Fibroblast of skin of scalp (primary cell): Measurements from ENCODE around the gene RAD51B.

Source experiments
- DNase-seq: peaks from one replicate; pipeline ENCODE4 v3.0.0-alpha.2; 2013

RAD51B gene

DNA sequence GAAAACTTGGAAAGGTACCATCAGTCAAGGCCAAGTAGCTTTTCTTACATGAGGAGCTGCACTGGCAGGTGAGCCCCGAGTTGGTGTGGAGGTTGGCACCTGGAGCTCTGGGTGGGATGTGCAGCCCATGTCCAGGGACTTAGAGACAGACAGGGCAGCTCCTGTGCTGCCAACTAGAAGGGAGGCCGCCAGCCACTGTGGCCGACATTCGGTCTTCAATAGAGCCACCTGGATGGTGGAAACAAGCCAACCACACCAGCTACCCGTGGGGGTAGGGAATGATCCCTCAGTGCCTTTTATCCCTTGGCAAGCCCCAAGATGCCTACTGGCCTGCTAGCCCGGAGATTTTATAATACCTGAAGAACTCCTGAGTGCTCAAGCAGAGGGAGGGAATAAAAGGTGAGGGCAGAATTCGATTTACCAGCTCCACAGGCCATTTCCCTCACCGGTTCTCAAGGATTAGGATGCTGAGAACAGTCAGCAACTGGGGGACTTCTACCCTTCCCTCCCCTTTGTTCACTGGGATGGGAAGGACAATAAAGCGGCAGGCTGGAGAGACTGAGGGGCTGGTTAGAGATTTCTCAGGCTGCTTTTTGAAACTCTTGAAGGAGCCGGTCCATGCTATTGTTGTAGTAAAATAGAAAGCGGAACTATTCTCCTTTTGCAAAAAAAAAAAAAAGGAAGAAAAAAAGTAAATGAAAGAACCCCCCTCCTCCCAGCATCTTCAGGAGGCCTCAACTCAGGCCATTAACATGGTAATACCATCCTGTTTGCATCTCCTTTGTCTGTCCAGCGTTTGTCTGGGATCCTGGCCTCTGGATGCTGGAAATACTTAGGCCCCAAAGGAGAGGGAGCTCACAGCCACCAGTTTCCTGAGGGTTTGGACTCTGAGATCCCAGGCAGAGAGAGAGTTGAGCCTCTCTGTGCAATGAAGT, 651.7 kb downstream of the RAD51B start:
- no peak for DNase-seq

GRCh38 chr14:68471964-68472508, 652.5 kb downstream of the RAD51B start:
- DNase-seq: no peak

DNA sequence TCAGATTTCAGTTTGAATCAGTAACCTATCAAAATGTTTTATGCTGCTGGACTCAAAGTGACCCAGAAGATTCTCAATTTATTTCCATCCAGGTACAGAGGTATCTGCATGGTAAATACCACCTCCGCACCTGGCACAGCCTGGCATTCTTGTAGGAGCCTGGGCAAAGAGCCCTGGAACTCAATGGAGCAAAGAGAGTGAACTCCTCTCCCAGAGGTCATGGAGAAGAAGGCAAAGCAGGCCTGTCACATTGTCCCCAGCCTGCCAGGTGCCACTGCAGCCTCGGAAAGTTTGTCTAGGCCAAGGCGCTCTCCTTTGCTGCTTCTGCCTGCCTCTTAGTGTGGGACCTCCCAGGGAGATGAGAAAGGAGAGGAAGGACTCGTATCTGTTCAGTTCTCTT, 653.5 kb downstream of the RAD51B start:
- DNase-seq: no peak

DNA sequence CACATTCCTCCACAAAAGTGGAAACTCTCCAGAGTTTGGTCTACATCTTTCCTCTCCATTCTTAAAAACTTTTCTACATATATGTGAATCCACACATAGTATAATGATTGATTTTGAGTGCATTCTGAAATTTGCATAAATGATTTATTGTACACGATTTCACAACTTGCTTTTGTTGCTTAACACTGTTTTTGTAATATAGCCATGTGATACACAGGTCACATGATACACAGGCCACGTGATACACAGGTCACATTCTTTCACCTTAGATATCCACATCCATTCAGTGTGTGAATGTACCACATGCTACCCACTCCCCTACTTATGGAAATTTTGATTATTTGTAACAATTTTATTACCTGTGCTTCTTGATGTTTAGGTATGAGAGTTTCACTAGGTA, 654.2 kb downstream of the RAD51B start:
- DNase-seq: no peak

GRCh38 chr14:68474741-68475140, 655.2 kb downstream of the RAD51B start:
- DNase-seq: no peak

GRCh38 chr14:68475802-68476201, 656.2 kb downstream of the RAD51B start:
- DNase-seq: no peak

- peak; percentile 87 for DNase-seq
Measured at GRCh38 chr14:68476212-68477109, 656.9 kb downstream of the RAD51B start.

- no peak for DNase-seq
Measured at GRCh38 chr14:68477110-68477455, 657.5 kb downstream of the RAD51B start.

- no peak for DNase-seq
Measured at GRCh38 chr14:68477461-68478085, 658.0 kb downstream of the RAD51B start.

GRCh38 chr14:68479247-68479646, 659.7 kb downstream of the RAD51B start:
- DNase-seq: no peak

DNA sequence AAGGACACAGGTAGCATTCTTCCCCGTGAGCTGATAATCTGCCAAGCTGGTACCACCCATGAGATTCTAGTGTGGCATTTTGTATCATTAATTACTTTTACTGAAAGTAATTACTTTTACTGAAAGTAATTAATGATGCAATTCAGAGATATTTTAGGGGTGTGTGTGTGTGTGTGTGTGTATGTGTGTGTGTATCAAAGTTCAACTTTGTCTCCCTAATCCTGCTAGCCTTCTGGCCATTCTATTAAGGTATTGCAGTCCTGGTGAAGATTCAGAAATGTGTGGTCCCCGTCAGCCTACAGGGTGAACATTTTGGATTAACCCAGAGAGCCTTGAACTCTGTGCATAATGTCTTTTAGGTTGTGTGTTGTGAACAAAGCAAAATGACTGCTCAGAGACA, 662.4 kb downstream of the RAD51B start:
- no peak for DNase-seq

GRCh38 chr14:68482772-68483395, 663.3 kb downstream of the RAD51B start:
- no peak for DNase-seq

GRCh38 chr14:68486033-68486732, 666.6 kb downstream of the RAD51B start:
- DNase-seq: no peak

- no peak for DNase-seq
Measured at GRCh38 chr14:68486809-68487208, 667.2 kb downstream of the RAD51B start.

- DNase-seq: no peak
Measured at GRCh38 chr14:68487805-68488590, 668.4 kb downstream of the RAD51B start.

DNA sequence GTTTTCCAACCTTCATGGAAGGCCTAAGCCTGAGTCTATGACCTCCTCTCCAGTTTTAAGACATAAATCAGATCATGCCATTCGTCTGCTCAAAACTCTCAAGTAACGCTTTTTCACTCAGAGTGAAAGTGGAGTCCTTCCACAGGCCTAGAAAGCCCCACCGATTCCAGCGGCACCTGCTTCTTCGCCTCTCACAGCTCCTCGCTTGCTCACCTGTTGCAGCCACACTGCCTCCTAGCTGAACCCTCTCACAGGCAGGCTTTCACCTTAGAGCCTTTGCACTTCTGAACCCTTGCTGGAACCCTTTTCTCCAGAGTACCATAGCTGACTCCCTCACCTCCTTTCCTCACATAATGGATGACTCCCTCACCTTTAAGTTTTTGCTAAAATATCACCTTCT, 672.2 kb downstream of the RAD51B start:
- no peak for DNase-seq

- DNase-seq: no peak
Measured at GRCh38 chr14:68492381-68493151, 673.0 kb downstream of the RAD51B start.

DNA sequence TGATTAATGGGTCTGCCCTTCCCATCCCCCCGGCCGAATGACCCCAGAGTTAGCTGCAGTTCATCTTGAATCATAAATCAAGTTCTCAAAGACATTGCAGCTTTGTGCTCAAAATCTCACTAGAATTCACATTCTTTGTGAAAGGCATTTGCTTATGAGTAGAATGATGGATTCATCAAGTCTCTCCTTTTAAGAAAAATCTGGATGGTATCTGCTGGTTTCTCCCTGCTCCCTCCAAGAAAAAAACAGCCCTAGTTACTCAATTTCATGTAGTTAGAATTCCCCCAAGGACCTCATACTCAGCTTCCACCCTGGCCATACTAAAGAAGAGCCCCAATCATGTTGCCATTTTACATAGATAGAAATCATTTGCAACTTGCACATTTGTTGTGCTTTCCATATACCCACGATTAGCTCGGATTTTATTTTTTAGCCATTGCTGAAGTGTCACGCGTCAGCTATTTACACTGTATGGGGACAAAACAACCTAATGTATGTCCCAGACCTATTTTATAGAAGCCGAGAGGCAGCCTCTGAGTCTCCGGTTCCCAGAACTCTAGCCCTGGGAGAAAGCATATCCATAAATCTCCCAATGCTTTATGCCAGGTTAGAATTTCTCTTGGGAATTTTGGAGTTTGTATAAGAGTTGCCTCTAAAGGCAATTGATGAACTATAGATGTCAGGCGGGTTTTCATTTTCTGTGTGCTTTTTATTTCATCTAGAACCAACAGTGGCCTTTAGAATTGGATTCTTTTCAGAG, 673.8 kb downstream of the RAD51B start:
- no peak for DNase-seq
